Mesangial cell (primary cell): ENCODE results near the gene ENDOU. TPM values are rescaled to one million over a fixed set of nuclear protein-coding genes. Genes with fewer than 3 reads are reported as not detected.

Experiments
- total RNA-seq: library from RNA; depleted of rRNA; stranded (reverse); fragments of >200 nt; gene quantifications from 2 replicates; pipeline ENCODE4 v1.2.3, GENCODE V29; 2015

Gene ENDOU, protein sequence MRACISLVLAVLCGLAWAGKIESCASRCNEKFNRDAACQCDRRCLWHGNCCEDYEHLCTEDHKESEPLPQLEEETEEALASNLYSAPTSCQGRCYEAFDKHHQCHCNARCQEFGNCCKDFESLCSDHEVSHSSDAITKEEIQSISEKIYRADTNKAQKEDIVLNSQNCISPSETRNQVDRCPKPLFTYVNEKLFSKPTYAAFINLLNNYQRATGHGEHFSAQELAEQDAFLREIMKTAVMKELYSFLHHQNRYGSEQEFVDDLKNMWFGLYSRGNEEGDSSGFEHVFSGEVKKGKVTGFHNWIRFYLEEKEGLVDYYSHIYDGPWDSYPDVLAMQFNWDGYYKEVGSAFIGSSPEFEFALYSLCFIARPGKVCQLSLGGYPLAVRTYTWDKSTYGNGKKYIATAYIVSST
- total RNA-seq = not detected in 2 replicates

DNA sequence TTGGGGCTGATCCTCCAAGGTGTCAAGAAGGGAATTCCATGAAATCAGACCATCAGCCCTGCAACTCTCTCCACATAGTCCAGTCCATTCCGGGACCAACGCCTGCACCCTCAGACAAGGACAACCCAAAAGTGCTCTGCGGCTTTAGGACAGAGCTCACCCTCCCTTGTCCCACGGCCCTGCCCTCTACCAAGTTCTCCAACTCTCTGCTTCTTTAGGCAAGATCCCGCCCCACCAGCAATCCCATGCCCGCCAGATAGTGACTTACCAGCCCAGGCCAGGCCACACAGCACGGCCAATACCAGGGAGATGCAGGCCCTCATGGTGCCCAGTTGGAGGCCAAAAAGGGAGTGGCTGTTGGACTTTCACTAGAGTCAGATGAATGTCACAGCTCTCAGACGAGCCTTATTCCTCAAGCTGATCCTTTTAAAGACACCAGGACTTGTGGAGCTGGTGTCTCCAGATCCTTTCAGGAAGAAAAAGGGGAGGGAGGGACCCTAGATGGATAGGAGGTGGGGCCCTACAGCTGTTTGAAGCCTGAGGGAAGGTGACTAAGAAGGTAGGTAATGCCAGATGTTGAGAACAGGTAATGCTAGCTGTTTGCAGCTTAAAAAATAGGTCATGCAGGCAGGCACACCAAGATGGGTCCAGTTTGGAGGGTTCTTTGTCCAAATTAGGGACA, at the start of gene ENDOU:
Gene ENDOU, minus strand, starts transcription at position 400 of the 682 bp plus-strand sequence. Its CDS starts 77 bp downstream, at position 323.

DNA sequence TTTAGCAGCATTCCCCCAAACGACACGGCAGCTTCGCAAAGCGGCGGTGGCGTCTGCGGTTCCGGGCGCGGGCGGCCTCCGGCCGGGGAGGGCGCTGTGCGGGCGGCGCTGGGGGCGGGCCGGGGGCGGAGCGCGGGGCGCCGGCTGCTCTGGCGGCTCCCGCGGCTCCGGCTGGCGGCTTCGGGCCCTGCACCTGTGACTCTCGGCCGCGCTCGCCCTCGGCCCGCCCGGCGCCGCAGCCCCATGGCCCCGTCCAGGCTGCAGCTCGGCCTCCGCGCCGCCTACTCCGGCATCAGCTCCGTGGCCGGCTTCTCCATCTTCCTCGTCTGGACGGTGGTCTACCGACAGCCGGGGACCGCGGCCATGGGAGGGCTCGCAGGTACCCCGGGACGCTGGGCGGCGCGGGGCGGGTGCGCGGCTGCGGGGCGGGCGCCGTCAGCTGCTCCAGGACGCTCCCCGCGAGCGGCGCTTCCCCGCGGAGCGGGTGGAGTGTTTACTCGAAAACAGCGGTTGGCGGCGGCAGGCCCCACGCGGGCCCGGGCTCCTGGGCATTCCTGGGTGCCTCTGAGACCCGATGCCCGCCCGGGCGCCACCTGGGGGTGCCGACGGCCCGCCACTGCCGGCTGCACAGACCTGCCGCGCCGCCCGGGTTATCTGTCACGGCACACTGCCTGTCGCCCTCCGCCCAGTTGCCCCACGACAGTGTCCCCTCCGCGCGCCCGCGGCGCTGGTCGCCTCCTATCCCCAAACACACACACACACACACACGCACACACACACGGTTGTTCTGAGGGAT, 48.0 kb upstream of the ENDOU start, which contains the start of gene SLC48A1:
Gene SLC48A1, plus strand, starts transcription at position 177 of the 796 bp plus-strand sequence. Its CDS starts 67 bp downstream, at position 244.

DNA sequence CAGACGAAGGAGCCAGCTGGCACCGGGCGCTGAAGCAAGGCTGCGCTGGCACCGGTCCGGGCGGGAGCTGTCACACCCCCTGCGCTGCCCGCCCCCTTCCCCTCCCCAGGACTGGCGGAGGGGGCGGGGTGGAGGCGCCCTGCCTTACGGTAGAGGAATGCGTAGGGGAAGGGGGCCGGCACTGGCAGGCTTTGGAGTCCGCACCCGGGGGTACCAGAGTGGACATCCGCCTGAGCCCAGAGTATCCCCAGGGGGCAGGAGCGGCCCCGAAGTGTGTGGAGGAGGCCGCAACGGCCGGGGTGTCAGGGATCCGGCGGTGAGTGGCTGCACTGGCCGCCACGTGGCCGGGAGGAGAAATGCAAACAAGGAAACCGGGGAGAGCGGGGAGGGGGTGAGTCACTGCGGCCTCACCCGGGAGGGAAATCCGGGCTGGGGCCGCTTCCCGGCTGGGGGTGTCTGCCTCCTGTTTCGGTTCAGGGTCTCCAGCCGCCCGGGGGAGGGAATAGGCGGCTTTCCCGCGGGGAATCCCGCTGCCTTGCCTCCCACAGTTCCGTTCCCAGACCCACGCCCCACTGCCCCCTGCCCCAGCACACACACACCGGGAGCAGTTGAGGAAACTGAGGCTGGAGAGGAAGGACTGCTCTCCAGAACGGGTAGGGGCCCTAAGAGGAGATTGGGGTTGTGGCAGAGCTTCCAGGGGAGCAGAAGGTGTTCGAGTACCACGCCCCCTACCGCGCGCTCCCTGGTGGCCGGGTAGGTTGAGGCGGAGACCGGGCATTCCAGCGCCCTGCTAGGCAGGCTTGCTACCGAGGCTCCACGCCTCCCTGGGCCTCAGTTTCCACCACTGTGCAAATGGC, 33.8 kb upstream of the ENDOU start, which contains the start of gene RAPGEF3:
Gene RAPGEF3, minus strand, starts transcription at position 47 of the 857 bp plus-strand sequence. CDS start 324 bp downstream, outside the sequence.

GRCh38 chr12:47705566-47706425, 19.5 kb downstream of the ENDOU start, which contains the start of gene RPAP3:
TSS of gene RPAP3 (minus strand) at chr12:47706030. CDS start at chr12:47702840, 3,190 bp downstream.

Other genes starting within 250 kb of the ENDOU start
- gene RPAP3, start 19.5 kb downstream of the ENDOU start, total RNA-seq = 6.5 and 11.4 TPM in 2 replicates
- 2.1 and 16.1 TPM in 2 replicates for gene RAPGEF3, start 33.4 kb upstream of the ENDOU start, total RNA-seq
- 5.2 and 26.1 TPM in 2 replicates for gene SLC48A1, start 47.7 kb upstream of the ENDOU start, total RNA-seq
- 65.0 and 83.5 TPM in 2 replicates for gene HDAC7, start 94.4 kb upstream of the ENDOU start, total RNA-seq
- 1.3 and 1.6 TPM in 2 replicates for gene VDR, start 179.5 kb upstream of the ENDOU start, total RNA-seq
- gene TMEM106C, start 238.1 kb upstream of the ENDOU start, total RNA-seq = 70.7 and 135 TPM in 2 replicates